SK-N-SH (cell line): ENCODE results near the gene CYP27B1. TPM values are rescaled to one million over a fixed set of nuclear protein-coding genes. Genes with fewer than 3 reads are reported as not detected.

ENCODE experiments used
- CTCF ChIA-PET: fragments of 300-600, 350-600 bp; formaldehyde crosslinking; extraction: SDS; loops from one replicate; lab custom pipeline; 2021; lab: Yijun Ruan, JAX
- POLR2A ChIA-PET: fragments of 350-600 bp; sonication (Branson Sonifier 250); formaldehyde crosslinking; extraction: SDS; loops from one replicate; lab custom pipeline; 2020; ENCODE audit warnings: antibody characterized with exemption, inconsistent platforms; lab: Yijun Ruan, JAX
- DNase-seq: peaks from one replicate; pipeline ENCODE4 v3.0.0; 2012
- H2AFZ ChIP-seq: fragments of 200-600 bp; sonication (generic); 2 replicates; pipeline ENCODE4 v1.8.1; 2016; ENCODE audit warnings: antibody characterized with exemption, mild to moderate bottlenecking, low read depth
- H3F3A ChIP-seq: fragments of 200-600 bp; sonication (generic); replicated peaks from 2 replicates; pipeline ENCODE3; 2016; ENCODE audit warnings: antibody characterized with exemption, mild to moderate bottlenecking; ENCODE audit not compliant: insufficient read depth
- H3K27ac ChIP-seq, 2 experiments: fragments of 200-500 bp in 1 of 2; fragments of 200-600 bp in 1 of 2; sonication (Bioruptor generic) in 1 of 2; sonication (generic), shearing (Covaris generic) in 1 of 2; 2 replicates each; pipeline versions ENCODE4 v1.5.1 to v1.6.1; 2014 to 2016; ENCODE audit warnings: low read depth in 2 of 2, inconsistent platforms in 1 of 2, low read length in 1 of 2, mild to moderate bottlenecking in 1 of 2, mixed read lengths in 1 of 2
- H3K27me3 ChIP-seq: fragments of 200-600 bp; sonication (generic), shearing (Covaris generic); 2 replicates; pipeline ENCODE4 v1.6.1; 2016; ENCODE audit warnings: mixed run types; ENCODE audit not compliant: insufficient read depth
- H3K36me3 ChIP-seq, 2 experiments: fragments of 200-500 bp in 1 of 2; fragments of 200-600 bp in 1 of 2; sonication (Bioruptor generic) in 1 of 2; sonication (generic) in 1 of 2; replicated peaks in 1 of 2; 2 replicates each; pipeline versions ENCODE3 to v1.5.1; 2014 to 2016; ENCODE audit warnings: low read length in 1 of 2, mild to moderate bottlenecking in 1 of 2; ENCODE audit not compliant: insufficient read depth in 2 of 2, control insufficient read depth in 1 of 2
- H3K4me1 ChIP-seq, 2 experiments: fragments of 200-500 bp in 1 of 2; fragments of 200-600 bp in 1 of 2; sonication (Bioruptor generic) in 1 of 2; sonication (generic), shearing (Covaris generic) in 1 of 2; 2 replicates each; pipeline versions ENCODE4 v1.5.1 to v1.6.1; 2014 to 2016; ENCODE audit warnings: low read depth in 1 of 2, low read length in 1 of 2, mixed run types in 1 of 2; ENCODE audit not compliant: insufficient read depth in 2 of 2, control insufficient read depth in 1 of 2
- H3K4me2 ChIP-seq: fragments of 200-600 bp; sonication (generic), shearing (Covaris generic); 2 replicates; pipeline ENCODE4 v1.6.1; 2017; ENCODE audit warnings: mixed run types
- H3K4me3 ChIP-seq, 2 experiments: fragments of 200-500 bp in 1 of 2; fragments of 200-600 bp in 1 of 2; sonication (Bioruptor generic) in 1 of 2; sonication (generic), shearing (Covaris generic) in 1 of 2; 2 replicates each; pipeline versions ENCODE4 v1.5.1 to v1.8.1; 2014 to 2016; ENCODE audit warnings: low read depth in 2 of 2, inconsistent platforms in 1 of 2, low read length in 1 of 2, mild to moderate bottlenecking in 1 of 2, mixed read lengths in 1 of 2, moderate library complexity in 1 of 2
- H3K79me2 ChIP-seq: fragments of 200-600 bp; sonication (generic); 2 replicates; pipeline ENCODE4 v1.8.1; 2017; ENCODE audit warnings: mild to moderate bottlenecking; ENCODE audit not compliant: insufficient read depth
- H3K9ac ChIP-seq: fragments of 200-600 bp; sonication (generic); 2 replicates; pipeline ENCODE4 v1.6.1; 2017; ENCODE audit warnings: mixed run types
- H3K9me2 ChIP-seq: fragments of 200-600 bp; sonication (generic); 2 replicates; pipeline ENCODE4 v1.6.1; 2017; ENCODE audit warnings: mixed run types
- H3K9me3 ChIP-seq: fragments of 200-600 bp; sonication (generic); 2 replicates; pipeline ENCODE4 v1.6.1; 2017; ENCODE audit warnings: mixed run types, mild to moderate bottlenecking, moderate library complexity
- H4K20me1 ChIP-seq: fragments of 200-600 bp; sonication (generic); 2 replicates; pipeline ENCODE4 v1.6.1; 2017; ENCODE audit warnings: mild to moderate bottlenecking, mixed run types; ENCODE audit not compliant: insufficient read depth
- CHD2 ChIP-seq: fragments of 150-350 bp; IDR thresholded peaks from 2 replicates; pipeline ENCODE4 v1.6.1; 2018; ENCODE audit warnings: low read length; ENCODE audit not compliant: partially characterized antibody
- ELF1 ChIP-seq: IDR thresholded peaks from 2 replicates; pipeline ENCODE4 v1.4.0; 2012
- EP300 ChIP-seq, 2 experiments: IDR thresholded peaks; 2 replicates each; pipeline versions ENCODE4 v1.4.0 to v1.6.1; 2012; ENCODE audit warnings: borderline replicate concordance in 1 of 2, low read depth in 1 of 2, low read length in 1 of 2
- EZH2phosphoT487 ChIP-seq: fragments of 200-600 bp; sonication (generic); IDR thresholded peaks from 2 replicates; pipeline ENCODE4 v1.6.1; 2017; ENCODE audit warnings: low read depth, mixed run types, mild to moderate bottlenecking, antibody characterized with exemption, moderate library complexity, borderline replicate concordance
- FOSL2 ChIP-seq: IDR thresholded peaks from 2 replicates; pipeline ENCODE4 v1.4.0; 2012; ENCODE audit warnings: low read depth, mild to moderate bottlenecking, moderate library complexity, borderline replicate concordance
- FOXM1 ChIP-seq: IDR thresholded peaks from 2 replicates; pipeline ENCODE4 v1.4.0; 2012; ENCODE audit warnings: low read depth, mild to moderate bottlenecking
- GATA2 ChIP-seq: sonication (generic); formaldehyde crosslinking; IDR thresholded peaks from 2 replicates; pipeline ENCODE4 v1.5.0; 2020; ENCODE audit warnings: mild to moderate bottlenecking, missing genetic modification reagents
- JUND ChIP-seq: IDR thresholded peaks from 2 replicates; pipeline ENCODE4 v1.4.0; 2012
- MEF2A ChIP-seq: IDR thresholded peaks from 2 replicates; pipeline ENCODE4 v1.4.0; 2012; ENCODE audit warnings: low read depth, borderline replicate concordance
- MXI1 ChIP-seq: IDR thresholded peaks from 2 replicates; pipeline ENCODE4 v1.6.1; 2012; ENCODE audit warnings: mild to moderate bottlenecking, low read depth, low read length, improper control_type of control experiment
- NFIC ChIP-seq: IDR thresholded peaks from 2 replicates; pipeline ENCODE4 v1.4.0; 2012; ENCODE audit warnings: borderline replicate concordance
- NRF1 ChIP-seq: IDR thresholded peaks from 2 replicates; pipeline ENCODE4 v1.6.1; 2012; ENCODE audit warnings: low read depth, mild to moderate bottlenecking, low read length
- POLR2AphosphoS5 ChIP-seq: IDR thresholded peaks from 2 replicates; pipeline ENCODE4 v1.6.1; 2012; ENCODE audit warnings: low read depth, low read length
- RCOR1 ChIP-seq: fragments of 150-350 bp; IDR thresholded peaks from 2 replicates; pipeline ENCODE4 v1.6.1; 2017; ENCODE audit warnings: antibody characterized with exemption, low read length
- RFX5 ChIP-seq: IDR thresholded peaks from 2 replicates; pipeline ENCODE4 v1.6.1; 2012; ENCODE audit warnings: mild to moderate bottlenecking, improper control_type of control experiment, low read length
- RXRA ChIP-seq: IDR thresholded peaks from 2 replicates; pipeline ENCODE4 v1.4.0; 2012; ENCODE audit warnings: low read depth, mild to moderate bottlenecking, borderline replicate concordance
- SIN3A ChIP-seq: IDR thresholded peaks from 2 replicates; pipeline ENCODE4 v1.6.1; 2012; ENCODE audit warnings: low read depth, mild to moderate bottlenecking, low read length, moderate library complexity, borderline replicate concordance
- SMC3 ChIP-seq: IDR thresholded peaks from 2 replicates; pipeline ENCODE4 v1.6.1; 2012; ENCODE audit warnings: low read depth, low read length, improper control_type of control experiment
- TCF12 ChIP-seq: IDR thresholded peaks from 2 replicates; pipeline ENCODE4 v1.4.0; 2012
- YY1 ChIP-seq: IDR thresholded peaks from 2 replicates; pipeline ENCODE4 v1.4.0; 2012; ENCODE audit warnings: low read depth, mild to moderate bottlenecking
- WGBS: methylation state at CpG from one replicate; pipeline ENCODE4 v1.1.6; 2017; ENCODE audit warnings: low lambda C conversion rate; 5-methylcytosine and 5-hydroxymethylcytosine counted together
- polyA plus RNA-seq, 3 experiments: library from polyadenylated mRNA; depleted of rRNA; stranded (reverse); fragments of >200 nt; gene quantifications; 2 replicates each; pipeline ENCODE4 v1.2.3, GENCODE V29; 2012
- TF ChIP-seq, protein P1 (sequence below): IDR thresholded peaks from 2 replicates; pipeline ENCODE4 v1.6.1; 2012; ENCODE audit warnings: mild to moderate bottlenecking, low read depth, low read length, moderate library complexity
- TF ChIP-seq, protein P2 (sequence below): fragments of 150-350 bp; IDR thresholded peaks from 2 replicates; pipeline ENCODE4 v1.6.1; 2016; ENCODE audit warnings: mild to moderate bottlenecking, low read depth, low read length
- TF ChIP-seq, protein P3 (sequence below): IDR thresholded peaks from 2 replicates; pipeline ENCODE4; 2012
- TF ChIP-seq, protein P4 (sequence below): fragments of 150-350 bp; IDR thresholded peaks from 2 replicates; pipeline ENCODE4 v1.6.1; 2017; ENCODE audit warnings: antibody characterized with exemption, low read length, low read depth, borderline replicate concordance
- TF ChIP-seq, protein P5 (sequence below): IDR thresholded peaks from 2 replicates; pipeline ENCODE4 v1.4.0; 2012; ENCODE audit warnings: low read depth, borderline replicate concordance
- TF ChIP-seq, protein P6 (sequence below): IDR thresholded peaks from 2 replicates; pipeline ENCODE4 v1.4.0; 2012; ENCODE audit warnings: low read depth

Gene CYP27B1
- polyA plus RNA-seq, 1 of the 3 experiments (the other 2 are of a cell fraction), result 1.7 TPM

DNA sequence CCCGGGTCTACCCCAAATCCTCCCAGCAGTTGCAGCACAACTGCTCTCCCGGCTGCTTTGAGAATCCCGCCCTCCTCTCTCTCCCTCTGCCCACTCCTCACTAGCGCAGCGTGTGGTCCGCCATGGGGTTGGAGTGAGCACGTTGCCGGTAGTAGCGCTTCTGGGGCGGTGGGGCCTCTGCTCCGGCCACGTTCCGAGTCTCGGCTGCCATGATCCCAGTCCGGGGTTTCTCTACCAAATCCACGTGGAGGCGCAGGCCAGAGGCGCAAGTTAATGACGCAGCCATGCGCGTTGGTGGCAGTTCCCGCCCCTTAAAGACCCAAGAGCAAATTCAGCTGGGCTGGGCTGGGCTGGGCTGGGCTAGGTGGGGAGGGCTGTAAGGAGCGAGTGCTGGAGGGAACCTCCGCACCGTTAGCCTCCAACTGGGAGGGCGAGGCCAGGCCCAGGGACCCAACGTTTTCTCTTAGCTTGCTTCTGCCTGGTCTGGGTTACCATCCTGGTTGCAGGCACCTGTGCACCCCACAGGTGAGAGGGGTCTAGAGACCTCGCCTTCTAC is 5.1 kb upstream of the CYP27B1 start, which contains the start of gene METTL1:
Gene METTL1 (minus strand): TSS at position 233 of the 556 bp plus-strand sequence. CDS start 22 bp downstream, at position 211.
- Histone ChIP-seq H3K36me3 (peaks cover 9 to 21% of the 10 kb centered on the region in 2 experiments), H2AFZ (peak within 1 kb of the TSS; percentile 88), H3K27me3 (no peaks in the 10 kb centered on the region), H3K79me2 (peaks cover 33% of the 10 kb centered on the region), H3K27ac (peak within 1 kb of the TSS; percentile 92 to 93), H3K4me3 (peak within 1 kb of the TSS; percentile 60 to 78), H3K4me2 (peak within 1 kb of the TSS; percentile 93), H3K4me1 (peaks cover 3 to 13% of the 10 kb centered on the region in 2 experiments; a peak in 1 of 4 replicates), H3K9me3 (no peaks in the 10 kb centered on the region), H3K9ac (peak within 1 kb of the TSS; percentile 88), H3F3A (peaks cover 3% of the 10 kb centered on the region), H4K20me1 (no peaks in the 10 kb centered on the region), H3K9me2 (no peaks in the 10 kb centered on the region)
- WGBS, result 0% methylated on average over 5 of the region's 28 CpGs
- POLR2A ChIA-PET, result interaction anchor here (0.7 to 1.2 kb wide), 4 partner anchors 8 to 18 kb away, joined by 4 to 5 read pairs (median 4); no protein-coding TSS in a partner anchor
- DNase-seq, result peak; percentile 94
- CTCF ChIA-PET, result interaction anchor here (0.8 to 1.5 kb wide), 4 partner anchors 9 to 46 kb away, joined by 4 to 6 read pairs (median 4); partner anchors contain the start of gene TSFM
- no peak for TF ChIP-seq MEF2A
- no peak; the same call in 1 of the 2 replicates for TF ChIP-seq RFX5
- TF ChIP-seq EZH2phosphoT487, result no peak
- TF ChIP-seq GATA2, result no peak
- no peak for TF ChIP-seq FOXM1
- peak; percentile 99 for TF ChIP-seq SIN3A
- TF ChIP-seq NRF1, result peak; percentile 36; the same call in 1 of the 2 replicates
- TF ChIP-seq YY1, result peak; percentile 92
- TF ChIP-seq, protein P1, sequence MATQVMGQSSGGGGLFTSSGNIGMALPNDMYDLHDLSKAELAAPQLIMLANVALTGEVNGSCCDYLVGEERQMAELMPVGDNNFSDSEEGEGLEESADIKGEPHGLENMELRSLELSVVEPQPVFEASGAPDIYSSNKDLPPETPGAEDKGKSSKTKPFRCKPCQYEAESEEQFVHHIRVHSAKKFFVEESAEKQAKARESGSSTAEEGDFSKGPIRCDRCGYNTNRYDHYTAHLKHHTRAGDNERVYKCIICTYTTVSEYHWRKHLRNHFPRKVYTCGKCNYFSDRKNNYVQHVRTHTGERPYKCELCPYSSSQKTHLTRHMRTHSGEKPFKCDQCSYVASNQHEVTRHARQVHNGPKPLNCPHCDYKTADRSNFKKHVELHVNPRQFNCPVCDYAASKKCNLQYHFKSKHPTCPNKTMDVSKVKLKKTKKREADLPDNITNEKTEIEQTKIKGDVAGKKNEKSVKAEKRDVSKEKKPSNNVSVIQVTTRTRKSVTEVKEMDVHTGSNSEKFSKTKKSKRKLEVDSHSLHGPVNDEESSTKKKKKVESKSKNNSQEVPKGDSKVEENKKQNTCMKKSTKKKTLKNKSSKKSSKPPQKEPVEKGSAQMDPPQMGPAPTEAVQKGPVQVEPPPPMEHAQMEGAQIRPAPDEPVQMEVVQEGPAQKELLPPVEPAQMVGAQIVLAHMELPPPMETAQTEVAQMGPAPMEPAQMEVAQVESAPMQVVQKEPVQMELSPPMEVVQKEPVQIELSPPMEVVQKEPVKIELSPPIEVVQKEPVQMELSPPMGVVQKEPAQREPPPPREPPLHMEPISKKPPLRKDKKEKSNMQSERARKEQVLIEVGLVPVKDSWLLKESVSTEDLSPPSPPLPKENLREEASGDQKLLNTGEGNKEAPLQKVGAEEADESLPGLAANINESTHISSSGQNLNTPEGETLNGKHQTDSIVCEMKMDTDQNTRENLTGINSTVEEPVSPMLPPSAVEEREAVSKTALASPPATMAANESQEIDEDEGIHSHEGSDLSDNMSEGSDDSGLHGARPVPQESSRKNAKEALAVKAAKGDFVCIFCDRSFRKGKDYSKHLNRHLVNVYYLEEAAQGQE, result peak; percentile 61
- TF ChIP-seq, protein P2, sequence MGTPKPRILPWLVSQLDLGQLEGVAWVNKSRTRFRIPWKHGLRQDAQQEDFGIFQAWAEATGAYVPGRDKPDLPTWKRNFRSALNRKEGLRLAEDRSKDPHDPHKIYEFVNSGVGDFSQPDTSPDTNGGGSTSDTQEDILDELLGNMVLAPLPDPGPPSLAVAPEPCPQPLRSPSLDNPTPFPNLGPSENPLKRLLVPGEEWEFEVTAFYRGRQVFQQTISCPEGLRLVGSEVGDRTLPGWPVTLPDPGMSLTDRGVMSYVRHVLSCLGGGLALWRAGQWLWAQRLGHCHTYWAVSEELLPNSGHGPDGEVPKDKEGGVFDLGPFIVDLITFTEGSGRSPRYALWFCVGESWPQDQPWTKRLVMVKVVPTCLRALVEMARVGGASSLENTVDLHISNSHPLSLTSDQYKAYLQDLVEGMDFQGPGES, result no peak
- TF ChIP-seq, protein P3, sequence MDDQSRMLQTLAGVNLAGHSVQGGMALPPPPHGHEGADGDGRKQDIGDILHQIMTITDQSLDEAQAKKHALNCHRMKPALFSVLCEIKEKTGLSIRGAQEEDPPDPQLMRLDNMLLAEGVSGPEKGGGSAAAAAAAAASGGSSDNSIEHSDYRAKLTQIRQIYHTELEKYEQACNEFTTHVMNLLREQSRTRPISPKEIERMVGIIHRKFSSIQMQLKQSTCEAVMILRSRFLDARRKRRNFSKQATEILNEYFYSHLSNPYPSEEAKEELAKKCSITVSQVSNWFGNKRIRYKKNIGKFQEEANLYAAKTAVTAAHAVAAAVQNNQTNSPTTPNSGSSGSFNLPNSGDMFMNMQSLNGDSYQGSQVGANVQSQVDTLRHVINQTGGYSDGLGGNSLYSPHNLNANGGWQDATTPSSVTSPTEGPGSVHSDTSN, result peak; percentile 30
- TF ChIP-seq, protein P4, sequence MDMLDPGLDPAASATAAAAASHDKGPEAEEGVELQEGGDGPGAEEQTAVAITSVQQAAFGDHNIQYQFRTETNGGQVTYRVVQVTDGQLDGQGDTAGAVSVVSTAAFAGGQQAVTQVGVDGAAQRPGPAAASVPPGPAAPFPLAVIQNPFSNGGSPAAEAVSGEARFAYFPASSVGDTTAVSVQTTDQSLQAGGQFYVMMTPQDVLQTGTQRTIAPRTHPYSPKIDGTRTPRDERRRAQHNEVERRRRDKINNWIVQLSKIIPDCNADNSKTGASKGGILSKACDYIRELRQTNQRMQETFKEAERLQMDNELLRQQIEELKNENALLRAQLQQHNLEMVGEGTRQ, result no peak
- no peak for TF ChIP-seq EP300 (IDR thresholded peaks at IDR 0.05; ENCODE audit: borderline replicate concordance in 1 of 2, low read depth in 1 of 2, low read length in 1 of 2)
- TF ChIP-seq SMC3, result no peak
- no peak for TF ChIP-seq JUND
- TF ChIP-seq FOSL2, result no peak
- no peak for TF ChIP-seq RXRA
- TF ChIP-seq NFIC, result no peak
- peak; percentile 76 for TF ChIP-seq CHD2
- peak; percentile 86; the same call in 1 of the 2 replicates for TF ChIP-seq POLR2AphosphoS5
- no peak for TF ChIP-seq RCOR1
- peak; percentile 100 for TF ChIP-seq MXI1
- TF ChIP-seq, protein P5, sequence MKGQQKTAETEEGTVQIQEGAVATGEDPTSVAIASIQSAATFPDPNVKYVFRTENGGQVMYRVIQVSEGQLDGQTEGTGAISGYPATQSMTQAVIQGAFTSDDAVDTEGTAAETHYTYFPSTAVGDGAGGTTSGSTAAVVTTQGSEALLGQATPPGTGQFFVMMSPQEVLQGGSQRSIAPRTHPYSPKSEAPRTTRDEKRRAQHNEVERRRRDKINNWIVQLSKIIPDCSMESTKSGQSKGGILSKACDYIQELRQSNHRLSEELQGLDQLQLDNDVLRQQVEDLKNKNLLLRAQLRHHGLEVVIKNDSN, result peak; percentile 68; the same call in 1 of the 2 replicates
- no peak for TF ChIP-seq TCF12
- TF ChIP-seq ELF1, result 0 out of 2 replicates have a peak, but pooled peaks have one; percentile 11
- TF ChIP-seq, protein P6, sequence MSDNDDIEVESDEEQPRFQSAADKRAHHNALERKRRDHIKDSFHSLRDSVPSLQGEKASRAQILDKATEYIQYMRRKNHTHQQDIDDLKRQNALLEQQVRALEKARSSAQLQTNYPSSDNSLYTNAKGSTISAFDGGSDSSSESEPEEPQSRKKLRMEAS, result peak; percentile 100
